Hematopoietic multipotent progenitor cell treated with erythropoietin and hydrocortisone succinate and interleukin-3 and kit ligand, for 15 days (in vitro differentiated cells): ENCODE results near the gene GPRC5D.

Experiments
- DNase-seq: peaks from one replicate; pipeline ENCODE4 v3.0.0-alpha.2; 2015; ENCODE audit warnings: low spot score

GPRC5D gene

GRCh38 chr12:12952036-12952435, at the start of gene GPRC5D:
Gene GPRC5D (minus strand): TSS chr12:12952170. CDS start chr12:12950384, 1,786 bp downstream.
- no peak for DNase-seq

- no peak for DNase-seq
These were observed 49.7 kb upstream of the GPRC5D start for GRCh38 chr12:13001775-13002040.

GRCh38 chr12:13000925-13001774, 49.2 kb upstream of the GPRC5D start:
- peak; percentile 73 for DNase-seq

- no peak for DNase-seq
These were observed 48.6 kb upstream of the GPRC5D start for GRCh38 chr12:13000616-13000924.

GRCh38 chr12:12999959-13000615, 48.1 kb upstream of the GPRC5D start, which contains the start of gene HEBP1:
Gene HEBP1 (minus strand): TSS chr12:13000265. CDS start chr12:13000114, 151 bp downstream.
- peak; percentile 95 for DNase-seq

GRCh38 chr12:12999271-12999958, 47.4 kb upstream of the GPRC5D start:
- DNase-seq = peak; percentile 49

- DNase-seq = no peak
These were observed 46.3 kb upstream of the GPRC5D start for GRCh38 chr12:12998248-12998647.

GRCh38 chr12:12997734-12998133, 45.8 kb upstream of the GPRC5D start:
- peak; percentile 34 for DNase-seq

- peak; percentile 71 for DNase-seq
These were observed 45.2 kb upstream of the GPRC5D start for GRCh38 chr12:12997156-12997555.

- DNase-seq = peak; percentile 89
These were observed 44.2 kb upstream of the GPRC5D start for GRCh38 chr12:12996209-12996608.

GRCh38 chr12:12995088-12995487, 43.1 kb upstream of the GPRC5D start:
- DNase-seq = peak; percentile 25

GRCh38 chr12:12993367-12993766, 41.4 kb upstream of the GPRC5D start:
- DNase-seq = no peak

GRCh38 chr12:12992418-12993130, 40.6 kb upstream of the GPRC5D start:
- peak; percentile 91 for DNase-seq

GRCh38 chr12:12990700-12991468, 38.9 kb upstream of the GPRC5D start:
- DNase-seq = no peak

GRCh38 chr12:12987421-12987820, 35.5 kb upstream of the GPRC5D start:
- DNase-seq = no peak

GRCh38 chr12:12986775-12987331, 34.9 kb upstream of the GPRC5D start:
- peak; percentile 80 for DNase-seq

GRCh38 chr12:12985817-12986408, 33.9 kb upstream of the GPRC5D start:
- DNase-seq = peak; percentile 56

GRCh38 chr12:12984149-12984548, 32.2 kb upstream of the GPRC5D start:
- no peak for DNase-seq

GRCh38 chr12:12983420-12984035, 31.6 kb upstream of the GPRC5D start:
- DNase-seq = peak; percentile 54

GRCh38 chr12:12982331-12982730, 30.4 kb upstream of the GPRC5D start:
- DNase-seq = no peak
